SK-N-SH treated with all-trans-retinoic acid at 6 μM for 48 hours (cell line): ENCODE data around the gene MRPS34.

Experiments used
- ATAC-seq: fragments of 200-7000 bp; cut with Tn5 transposase; 3 replicates; pipeline ENCODE4 v1.9.1; 2020; ENCODE audit warnings: mild to moderate bottlenecking, moderate library complexity
- ARNTL ChIP-seq: fragments of 450-650 bp; formaldehyde crosslinking; IDR thresholded peaks from 2 replicates; pipeline ENCODE4 v1.5.0; 2020; ENCODE audit warnings: low read depth, mild to moderate bottlenecking, moderate library complexity, borderline replicate concordance
- CREB5 ChIP-seq: fragments of 250-450 bp; sonication (Bioruptor Pico); IDR thresholded peaks from 2 replicates; pipeline ENCODE4 v1.5.1; 2020; ENCODE audit warnings: low read depth, mild to moderate bottlenecking, moderate library complexity
- CSDC2 ChIP-seq: fragments of 250-450 bp; sonication (Bioruptor Pico); IDR thresholded peaks from 2 replicates; pipeline ENCODE4 v1.5.0; 2020; ENCODE audit warnings: mild to moderate bottlenecking, moderate library complexity
- ESRRG ChIP-seq: fragments of 250-450 bp; sonication (Bioruptor Pico); IDR thresholded peaks from 2 replicates; pipeline ENCODE4 v1.6.1; 2021; ENCODE audit warnings: mild to moderate bottlenecking
- GLIS3 ChIP-seq: fragments of 250-450 bp; sonication (Bioruptor Pico); IDR thresholded peaks from 2 replicates; pipeline ENCODE4 v1.5.0; 2020; ENCODE audit warnings: mild to moderate bottlenecking, moderate library complexity
- ISL1 ChIP-seq: fragments of 250-450 bp; sonication (Bioruptor Pico); IDR thresholded peaks from 2 replicates; pipeline ENCODE4 v2.1.2; 2022; ENCODE audit warnings: mild to moderate bottlenecking, moderate library complexity
- OSR1 ChIP-seq: fragments of 250-450 bp; sonication (Bioruptor Pico); IDR thresholded peaks from 2 replicates; pipeline ENCODE4 v1.8.0; 2022; ENCODE audit warnings: moderate library complexity, mild to moderate bottlenecking, inconsistent platforms
- PATZ1 ChIP-seq: fragments of 250-450 bp; sonication (Bioruptor Pico); IDR thresholded peaks from 2 replicates; pipeline ENCODE4 v1.8.0; 2020; ENCODE audit warnings: mild to moderate bottlenecking, moderate library complexity, borderline replicate concordance
- POU6F1 ChIP-seq: fragments of 250-450 bp; sonication (Bioruptor Pico); IDR thresholded peaks from 2 replicates; pipeline ENCODE4 v1.8.0; 2021; ENCODE audit warnings: low read depth, mild to moderate bottlenecking, moderate library complexity, borderline replicate concordance
- PPARA ChIP-seq: fragments of 250-450 bp; sonication (Bioruptor Pico); IDR thresholded peaks from 2 replicates; pipeline ENCODE4 v1.5.0; 2020; ENCODE audit warnings: mild to moderate bottlenecking, borderline replicate concordance
- RARB ChIP-seq: fragments of 250-450 bp; sonication (Bioruptor Pico); IDR thresholded peaks from 2 replicates; pipeline ENCODE4 v1.8.0; 2021; ENCODE audit warnings: mild to moderate bottlenecking, moderate library complexity
- SNAI2 ChIP-seq: fragments of 250-450 bp; sonication (Bioruptor Pico); IDR thresholded peaks from 2 replicates; pipeline ENCODE4 v1.5.0; 2020; ENCODE audit warnings: mild to moderate bottlenecking, moderate library complexity
- TCF4 ChIP-seq: fragments of 250-450 bp; sonication (Bioruptor Pico); IDR thresholded peaks from 2 replicates; pipeline ENCODE4 v1.8.0; 2021; ENCODE audit warnings: mild to moderate bottlenecking, moderate library complexity, borderline replicate concordance
- TSHZ2 ChIP-seq: fragments of 250-450 bp; sonication (Bioruptor Pico); IDR thresholded peaks from 2 replicates; pipeline ENCODE4 v1.5.0; 2020; ENCODE audit warnings: mild to moderate bottlenecking, moderate library complexity
- ZC3H10 ChIP-seq: fragments of 250-450 bp; sonication (Bioruptor Pico); IDR thresholded peaks from 2 replicates; pipeline ENCODE4 v1.5.1; 2021; ENCODE audit warnings: mild to moderate bottlenecking, moderate library complexity
- ZFP3 ChIP-seq: fragments of 250-450 bp; sonication (Bioruptor Pico); IDR thresholded peaks from 2 replicates; pipeline ENCODE4 v1.5.0; 2020; ENCODE audit warnings: mild to moderate bottlenecking, moderate library complexity
- ZFP30 ChIP-seq: fragments of 450-650 bp; formaldehyde crosslinking; IDR thresholded peaks from 2 replicates; pipeline ENCODE4 v1.5.0; 2022; ENCODE audit warnings: mild to moderate bottlenecking, moderate library complexity
- ZNF565 ChIP-seq: fragments of 450-650 bp; formaldehyde crosslinking; conservative IDR thresholded peaks from 2 replicates; pipeline ENCODE4 v1.5.0; 2020; ENCODE audit warnings: low read depth, mild to moderate bottlenecking, moderate library complexity
- ZNF70 ChIP-seq: fragments of 450-650 bp; formaldehyde crosslinking; IDR thresholded peaks from 2 replicates; pipeline ENCODE4 v1.5.0; 2020; ENCODE audit warnings: mild to moderate bottlenecking, moderate library complexity
- ZNF8 ChIP-seq: fragments of 450-650 bp; formaldehyde crosslinking; IDR thresholded peaks from 2 replicates; pipeline ENCODE4 v1.5.0; 2020; ENCODE audit warnings: mild to moderate bottlenecking, moderate library complexity
- TF ChIP-seq, protein P1 (sequence below): fragments of 250-450 bp; sonication (Bioruptor Pico); IDR thresholded peaks from 2 replicates; pipeline ENCODE4 v1.5.1; 2021; ENCODE audit warnings: mild to moderate bottlenecking, moderate library complexity

The MRPS34 gene

DNA sequence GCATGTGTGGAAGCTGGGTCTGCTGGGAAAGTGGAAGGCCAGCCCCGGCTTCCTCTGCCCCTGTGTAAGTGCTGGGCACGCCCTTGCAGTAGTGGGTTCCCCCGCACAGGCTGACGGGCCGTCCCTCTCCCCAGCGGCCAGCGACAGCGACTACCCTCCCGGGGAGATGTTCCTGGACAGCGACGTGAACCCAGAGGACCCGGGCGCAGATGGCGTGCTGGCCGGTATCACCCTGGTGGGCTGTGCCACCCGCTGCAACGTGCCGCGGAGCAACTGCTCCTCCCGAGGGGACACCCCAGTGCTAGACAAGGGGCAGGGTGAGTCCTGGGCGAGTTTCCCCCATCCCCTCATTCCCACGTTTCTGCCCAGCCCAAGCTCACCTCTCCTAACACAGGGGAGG is 7.1 kb downstream of the MRPS34 start:
- no peak for ATAC-seq
- TF ChIP-seq OSR1 (CRISPR knock-in tag) (no peak), ARNTL (no peak), GLIS3 (CRISPR knock-in tag) (no peak), ZFP3 (no peak), ISL1 (CRISPR knock-in tag) (no peak), ZNF565 (no peak), RARB (CRISPR knock-in tag) (no peak), ZFP30 (CRISPR knock-in tag) (no peak)
- TF ChIP-seq, protein P1, sequence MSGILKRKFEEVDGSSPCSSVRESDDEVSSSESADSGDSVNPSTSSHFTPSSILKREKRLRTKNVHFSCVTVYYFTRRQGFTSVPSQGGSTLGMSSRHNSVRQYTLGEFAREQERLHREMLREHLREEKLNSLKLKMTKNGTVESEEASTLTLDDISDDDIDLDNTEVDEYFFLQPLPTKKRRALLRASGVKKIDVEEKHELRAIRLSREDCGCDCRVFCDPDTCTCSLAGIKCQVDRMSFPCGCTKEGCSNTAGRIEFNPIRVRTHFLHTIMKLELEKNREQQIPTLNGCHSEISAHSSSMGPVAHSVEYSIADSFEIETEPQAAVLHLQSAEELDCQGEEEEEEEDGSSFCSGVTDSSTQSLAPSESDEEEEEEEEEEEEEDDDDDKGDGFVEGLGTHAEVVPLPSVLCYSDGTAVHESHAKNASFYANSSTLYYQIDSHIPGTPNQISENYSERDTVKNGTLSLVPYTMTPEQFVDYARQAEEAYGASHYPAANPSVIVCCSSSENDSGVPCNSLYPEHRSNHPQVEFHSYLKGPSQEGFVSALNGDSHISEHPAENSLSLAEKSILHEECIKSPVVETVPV = no peak

- ATAC-seq = no peak
- no peak for TF ChIP-seq SNAI2 (CRISPR knock-in tag)
- TF ChIP-seq CREB5 = no peak
- no peak for TF ChIP-seq ESRRG (CRISPR knock-in tag)
- TF ChIP-seq ZNF8 (CRISPR knock-in tag) = no peak
- TF ChIP-seq PATZ1 (CRISPR knock-in tag) = no peak
- TF ChIP-seq RARB (CRISPR knock-in tag) = no peak
- no peak for TF ChIP-seq ZNF565
- TF ChIP-seq ZFP30 (CRISPR knock-in tag) = no peak
- no peak for TF ChIP-seq ZNF70
Observed at GRCh38 chr16:1764971-1765370, 8.0 kb downstream of the MRPS34 start.

GRCh38 chr16:1763521-1764511 is 9.1 kb downstream of the MRPS34 start:
- no peak for ATAC-seq
- TF ChIP-seq TCF4 (CRISPR knock-in tag) (no peak), ZC3H10 (CRISPR knock-in tag) (no peak), ZFP3 (no peak), POU6F1 (no peak), SNAI2 (CRISPR knock-in tag) (no peak), CSDC2 (CRISPR knock-in tag) (no peak), ZNF565 (no peak), PATZ1 (CRISPR knock-in tag) (no peak), ZNF70 (no peak), ARNTL (no peak), RARB (CRISPR knock-in tag) (no peak), TSHZ2 (no peak), PPARA (CRISPR knock-in tag) (no peak), ESRRG (CRISPR knock-in tag) (no peak), OSR1 (CRISPR knock-in tag) (no peak)
- TF ChIP-seq, all 23 proteins: peak for 0
